OCI-M1 (cell line): ENCODE measurements around the gene PF4V1.
"Not testable (repeated sequence)": the region's sequence is repeated elsewhere in the genome, so short reads cannot be mapped to it uniquely, and the experiment has no call there.

Experiments used
- DNase-seq: peaks from one replicate; lab custom pipeline; 2025; lab: John Stamatoyannopoulos, UW

PF4V1 gene

GRCh38 chr4:73870768-73871167, 17.7 kb downstream of the PF4V1 start:
- no peak for DNase-seq

GRCh38 chr4:73871511-73872310, 18.6 kb downstream of the PF4V1 start:
- DNase-seq, result no peak

GRCh38 chr4:73872316-73873108, 19.4 kb downstream of the PF4V1 start:
- peak; percentile 11 for DNase-seq

GRCh38 chr4:73874386-73874785, 21.3 kb downstream of the PF4V1 start:
- DNase-seq, result no peak

GRCh38 chr4:73875401-73875800, 22.3 kb downstream of the PF4V1 start:
- no peak for DNase-seq

GRCh38 chr4:73883306-73883705, 30.2 kb downstream of the PF4V1 start:
- no peak for DNase-seq

GRCh38 chr4:73885574-73886267, 32.6 kb downstream of the PF4V1 start:
- no peak for DNase-seq

GRCh38 chr4:73891326-73891725, 38.2 kb downstream of the PF4V1 start:
- no peak for DNase-seq

- DNase-seq, result no peak
Measured at GRCh38 chr4:73891739-73892405, 38.8 kb downstream of the PF4V1 start.

GRCh38 chr4:73892966-73893365, 39.9 kb downstream of the PF4V1 start:
- DNase-seq, result no peak

- DNase-seq, result no peak
Measured at GRCh38 chr4:73894001-73894400, 40.9 kb downstream of the PF4V1 start.

GRCh38 chr4:73895201-73896175, 42.4 kb downstream of the PF4V1 start:
- peak; percentile 43 for DNase-seq

- DNase-seq, result no peak
Measured at GRCh38 chr4:73896416-73896815, 43.3 kb downstream of the PF4V1 start.

GRCh38 chr4:73897380-73898136, 44.5 kb downstream of the PF4V1 start:
- no peak for DNase-seq

GRCh38 chr4:73899338-73899737, 46.2 kb downstream of the PF4V1 start:
- not testable (repeated sequence) for DNase-seq

GRCh38 chr4:73901031-73901430, 47.9 kb downstream of the PF4V1 start:
- peak; percentile 60 for DNase-seq

GRCh38 chr4:73902038-73902637, 49.0 kb downstream of the PF4V1 start:
- DNase-seq, result peak; percentile 68

- DNase-seq, result no peak
Measured at GRCh38 chr4:73902817-73903547, 49.9 kb downstream of the PF4V1 start.
